A172 (cell line): Measurements from ENCODE around the gene MSH2. TPM values are rescaled to one million over a fixed set of nuclear protein-coding genes. Genes with fewer than 3 reads are reported as not detected.
"Not testable (repeated sequence)": the region's sequence is repeated elsewhere in the genome, so short reads cannot be mapped to it uniquely, and the experiment has no call there.

Source experiments
- DNase-seq: peaks from one replicate; pipeline ENCODE4 v3.0.0-alpha.2; 2015; ENCODE audit warnings: low spot score
- total RNA-seq: library from RNA; depleted of rRNA; stranded (reverse); fragments of >200 nt; shearing (Covaris generic); gene quantifications from 2 replicates; pipeline ENCODE4 v1.2.3, GENCODE V29; 2014

The MSH2 gene
- total RNA-seq, 1 experiment from 2014 or later = 115 TPM

DNA sequence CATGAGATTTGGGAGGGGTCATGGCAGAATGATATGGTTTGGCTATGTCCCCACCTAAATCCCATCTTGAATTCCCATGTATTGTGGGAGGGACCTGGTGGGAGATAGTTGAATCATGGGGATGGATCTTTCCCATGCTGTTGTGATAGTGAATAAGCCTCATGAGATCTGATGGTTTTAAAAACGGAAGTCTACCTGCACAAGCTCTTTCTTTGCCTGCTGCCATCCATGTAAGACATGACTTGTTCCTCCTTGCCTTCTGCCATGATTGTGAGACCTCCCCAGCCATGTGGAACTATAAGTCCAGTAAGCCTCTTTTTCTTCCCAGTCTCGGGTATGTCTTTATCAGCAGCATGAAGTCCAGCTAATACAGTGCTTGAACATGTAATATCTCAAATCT is 5.0 kb downstream of the MSH2 start:
- not testable (repeated sequence) for DNase-seq

GRCh38 chr2:47414682-47415458 is 11.9 kb downstream of the MSH2 start:
- DNase-seq = no peak

- no peak for DNase-seq
Measured at GRCh38 chr2:47420214-47420613, 17.3 kb downstream of the MSH2 start.

- DNase-seq = not testable (repeated sequence)
Measured at GRCh38 chr2:47420683-47421082, 17.7 kb downstream of the MSH2 start.

- DNase-seq = no peak
Measured at GRCh38 chr2:47422016-47422415, 19.1 kb downstream of the MSH2 start.

DNA sequence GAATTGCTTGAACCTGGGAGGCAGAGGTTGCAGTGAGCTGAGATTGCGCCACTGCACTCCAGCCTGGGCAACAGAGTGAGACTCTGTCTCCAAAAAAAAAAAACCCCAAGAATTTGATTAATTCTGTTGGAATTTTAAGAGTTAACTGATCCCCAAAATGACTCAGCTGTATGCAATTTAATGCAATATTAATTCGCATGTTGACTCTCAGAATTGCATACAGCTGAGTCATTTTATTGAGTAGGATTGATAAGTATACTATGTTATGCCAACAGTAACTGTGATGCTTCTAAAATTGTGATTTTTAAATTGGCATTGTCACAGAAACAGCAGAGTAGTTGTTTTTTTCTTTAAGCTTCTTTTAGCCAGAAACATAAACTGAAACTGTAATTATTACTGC is 19.6 kb downstream of the MSH2 start:
- peak; percentile 46 for DNase-seq

DNA sequence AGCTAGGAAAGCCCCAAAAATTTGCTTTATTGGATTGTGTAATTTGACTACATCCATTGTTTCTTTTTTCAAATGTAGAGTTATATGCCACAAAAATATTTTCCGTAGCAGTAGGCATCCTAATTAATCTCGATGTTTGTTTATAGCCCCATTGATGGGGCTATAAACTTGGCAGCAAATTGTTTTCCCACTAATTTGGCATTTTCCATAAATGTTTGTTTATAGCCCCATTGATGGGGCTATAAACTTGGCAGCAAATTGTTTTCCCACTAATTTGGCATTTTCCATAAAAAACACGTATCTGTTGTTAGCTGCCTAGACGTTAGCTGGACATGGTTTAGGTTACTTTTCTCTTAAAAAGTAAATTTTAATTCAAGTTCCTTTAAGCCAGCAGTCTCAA is 23.8 kb downstream of the MSH2 start:
- DNase-seq = no peak

DNA sequence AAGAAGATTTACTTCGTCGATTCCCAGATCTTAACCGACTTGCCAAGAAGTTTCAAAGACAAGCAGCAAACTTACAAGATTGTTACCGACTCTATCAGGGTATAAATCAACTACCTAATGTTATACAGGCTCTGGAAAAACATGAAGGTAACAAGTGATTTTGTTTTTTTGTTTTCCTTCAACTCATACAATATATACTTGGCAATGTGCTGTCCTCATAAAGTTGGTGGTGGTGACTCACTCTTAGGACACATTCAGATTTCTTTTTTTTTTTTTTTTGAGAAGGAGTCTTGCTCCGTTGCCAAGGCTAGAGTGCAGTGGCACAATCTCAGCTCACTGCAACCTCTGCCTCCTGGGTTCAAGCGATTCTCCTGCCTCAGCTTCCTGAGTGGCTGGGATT is 26.8 kb downstream of the MSH2 start:
- DNase-seq = peak; percentile 65

GRCh38 chr2:47433006-47433405 is 30.1 kb downstream of the MSH2 start:
- DNase-seq = not testable (repeated sequence)

DNA sequence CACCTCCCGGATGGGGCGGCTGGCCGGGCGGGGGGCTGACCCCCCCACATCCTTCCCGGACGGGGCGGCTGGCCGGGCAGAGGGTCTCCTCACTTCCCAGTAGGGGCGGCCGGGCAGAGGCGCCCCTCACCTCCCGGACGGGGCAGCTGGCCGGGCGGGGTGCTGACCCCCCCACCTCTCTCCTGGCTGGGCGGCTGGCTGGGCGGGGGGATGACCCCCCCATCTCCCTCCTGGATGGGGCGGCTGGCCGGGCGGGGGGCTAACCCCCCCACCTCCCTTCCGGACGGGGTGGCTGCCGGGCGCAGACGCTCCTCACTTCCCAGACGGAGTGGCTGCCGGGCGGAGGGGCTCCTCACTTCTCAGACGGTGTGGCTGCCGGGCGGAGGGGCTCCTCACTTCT is 30.5 kb downstream of the MSH2 start:
- not testable (repeated sequence) for DNase-seq

GRCh38 chr2:47437287-47437686 is 34.3 kb downstream of the MSH2 start:
- DNase-seq = peak; percentile 54

- no peak for DNase-seq
Measured at GRCh38 chr2:47438106-47438505, 35.1 kb downstream of the MSH2 start.

GRCh38 chr2:47438783-47439182 is 35.8 kb downstream of the MSH2 start:
- DNase-seq = no peak

GRCh38 chr2:47451790-47452189 is 48.8 kb downstream of the MSH2 start:
- DNase-seq = no peak

GRCh38 chr2:47452761-47453160 is 49.8 kb downstream of the MSH2 start:
- no peak for DNase-seq

- DNase-seq = not testable (repeated sequence)
Measured at GRCh38 chr2:47454818-47455217, 51.9 kb downstream of the MSH2 start.

DNA sequence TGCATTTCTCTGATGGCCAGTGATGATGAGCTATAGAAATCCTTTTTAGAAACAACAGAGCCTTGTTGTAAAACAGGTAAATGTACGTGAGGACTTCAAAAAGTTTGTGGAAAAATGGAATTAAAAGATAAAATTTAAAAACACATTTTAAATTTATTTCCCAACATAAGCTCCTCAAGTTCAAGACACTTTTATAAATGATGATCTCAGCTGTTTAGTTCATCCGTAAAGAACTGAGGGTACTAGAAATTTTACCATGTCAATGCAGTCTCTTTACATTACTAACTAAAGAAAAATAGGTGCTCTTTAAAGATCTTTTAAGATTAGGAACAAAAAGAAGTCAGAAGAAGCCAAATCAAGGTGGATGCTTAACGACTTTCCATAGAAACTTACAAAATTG is 52.5 kb downstream of the MSH2 start:
- no peak for DNase-seq

GRCh38 chr2:47456851-47457250 is 53.9 kb downstream of the MSH2 start:
- DNase-seq = no peak

GRCh38 chr2:47457268-47457667 is 54.3 kb downstream of the MSH2 start:
- DNase-seq = no peak

- no peak for DNase-seq
Measured at GRCh38 chr2:47459021-47459420, 56.1 kb downstream of the MSH2 start.

DNA sequence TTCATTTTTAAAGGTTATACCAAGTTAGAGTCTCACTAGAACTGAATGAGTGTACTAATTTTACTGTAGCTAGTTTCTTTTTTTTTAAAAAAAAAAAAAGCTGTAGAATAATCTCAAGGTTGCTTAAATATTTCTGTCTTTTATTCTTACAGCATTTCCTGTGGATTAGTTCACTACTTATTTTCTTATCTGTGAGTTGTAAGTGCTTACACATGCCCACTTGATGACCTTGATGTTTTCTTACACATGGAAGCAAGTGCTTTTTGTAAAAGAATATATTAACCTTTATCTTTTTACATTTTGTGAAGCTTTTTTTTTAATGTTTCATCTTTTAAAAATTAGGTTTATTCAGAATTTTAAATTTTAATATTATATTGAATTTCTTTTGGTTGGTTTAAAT is 57.8 kb downstream of the MSH2 start:
- DNase-seq = no peak

DNA sequence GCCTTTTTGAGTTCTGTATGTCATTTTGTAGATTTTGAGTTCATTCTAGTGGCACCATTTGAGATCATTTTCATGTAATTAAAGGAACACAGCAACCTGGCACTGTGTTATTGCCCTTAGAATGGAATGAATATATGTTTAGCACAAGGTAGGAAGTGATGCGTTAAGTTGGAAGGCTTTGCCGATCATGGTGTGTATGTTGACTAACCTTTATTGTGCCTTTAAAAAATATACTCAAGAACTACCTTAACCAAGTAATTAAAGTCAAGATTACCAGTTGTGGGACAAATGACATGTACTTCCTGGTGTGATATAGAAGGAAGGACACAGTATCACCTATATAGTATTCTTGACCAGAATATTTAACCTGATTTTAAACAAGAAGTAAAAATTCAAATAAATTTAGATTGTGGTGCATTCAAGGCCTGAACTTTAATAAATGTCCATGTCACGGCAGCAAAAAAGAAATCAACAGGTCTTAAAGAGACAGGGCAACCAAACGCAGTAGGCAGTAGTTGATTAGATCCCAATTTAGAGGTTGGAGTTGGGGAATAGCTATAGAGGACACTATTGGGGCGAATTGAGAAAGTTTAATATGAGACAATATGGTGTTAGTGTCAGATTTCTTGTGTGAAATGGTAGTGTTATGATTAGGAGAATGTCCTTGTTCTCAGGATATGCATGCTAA is 68.6 kb downstream of the MSH2 start:
- DNase-seq = no peak

GRCh38 chr2:47479863-47480262 is 76.9 kb downstream of the MSH2 start:
- DNase-seq = no peak
